Measurements from ENCODE around the gene MARCOL. TPM values are rescaled to one million over a fixed set of nuclear protein-coding genes. Genes with fewer than 3 reads are reported as not detected.

MARCOL gene
- total and polyA plus RNA-seq, 9 of the 15 experiments (the other 6 are each of a cell fraction or from before 2014, with no cell fraction given): not detected

Small RNA genes lying within 50 kb of the gene (small RNA-seq; reads per million reads assigned to genes)
- gene HMGN1P16: not detected

Other genes starting within 250 kb of the MARCOL start
- gene SPINK5, start 174.5 kb upstream of the MARCOL start, total RNA-seq (2014; rRNA removed): 0.54 TPM in 1 of 2 replicates, not detected in the other
- gene SPINK5, start 174.5 kb upstream of the MARCOL start, total RNA-seq (2014; rRNA removed; fragmentation: Illumina TruSeq; extraction: Trizol): 0.10 and 0.18 TPM in 2 replicates
- 0.11 and 0.14 TPM in 2 replicates for gene SPINK5, start 174.5 kb upstream of the MARCOL start, total RNA-seq (2015; rRNA removed; fragmentation: Illumina TruSeq; extraction: Trizol)
- gene SPINK5, start 174.5 kb upstream of the MARCOL start, total RNA-seq (2021): 0.29 TPM in 2 replicates
- gene SPINK5, start 174.5 kb upstream of the MARCOL start, polyA plus RNA-seq (2011; rRNA removed): 0.04 and 0.68 TPM in 2 replicates
- gene SPINK5, start 174.5 kb upstream of the MARCOL start, polyA plus RNA-seq (2014; fragmentation: Illumina TruSeq; extraction: Trizol): 0.09 and 0.14 TPM in 2 replicates
- under 1 TPM in 1 of 2 experiments, not detected in 1; 0.07 TPM for gene SPINK5, start 174.5 kb upstream of the MARCOL start, polyA plus RNA-seq (2014; fragmentation: Nextera tagmentation; extraction: Ambion mirVana)
- gene SPINK5, start 174.5 kb upstream of the MARCOL start, polyA plus RNA-seq (2014; rRNA removed): 0.11 and 0.26 TPM in 2 replicates
- gene SPINK14, start 70.0 kb upstream of the MARCOL start, total RNA-seq (2014; rRNA removed): not detected in 2 replicates
- not detected in 2 replicates for gene SPINK14, start 70.0 kb upstream of the MARCOL start, total RNA-seq (2014; rRNA removed; fragmentation: Illumina TruSeq; extraction: Trizol)
- not detected in 2 replicates for gene SPINK14, start 70.0 kb upstream of the MARCOL start, total RNA-seq (2015; rRNA removed; fragmentation: Illumina TruSeq; extraction: Trizol)
- not detected in 2 replicates for gene SPINK14, start 70.0 kb upstream of the MARCOL start, total RNA-seq (2021)
- gene SPINK14, start 70.0 kb upstream of the MARCOL start, polyA plus RNA-seq (2011; rRNA removed): not detected in 2 replicates
- not detected in 2 replicates for gene SPINK14, start 70.0 kb upstream of the MARCOL start, polyA plus RNA-seq (2014; fragmentation: Illumina TruSeq; extraction: Trizol)
- not detected for gene SPINK14, start 70.0 kb upstream of the MARCOL start, polyA plus RNA-seq (2014; fragmentation: Nextera tagmentation; extraction: Ambion mirVana)
- gene SPINK14, start 70.0 kb upstream of the MARCOL start, polyA plus RNA-seq (2014; rRNA removed): not detected in 2 replicates
- not detected in 2 replicates for gene SPINK6, start 35.5 kb upstream of the MARCOL start, total RNA-seq (2014; rRNA removed)
- gene SPINK6, start 35.5 kb upstream of the MARCOL start, total RNA-seq (2014; rRNA removed; fragmentation: Illumina TruSeq; extraction: Trizol): not detected in 2 replicates
- gene SPINK6, start 35.5 kb upstream of the MARCOL start, total RNA-seq (2015; rRNA removed; fragmentation: Illumina TruSeq; extraction: Trizol): not detected in 2 replicates
- gene SPINK6, start 35.5 kb upstream of the MARCOL start, total RNA-seq (2021): not detected in 2 replicates
- not detected in 2 replicates for gene SPINK6, start 35.5 kb upstream of the MARCOL start, polyA plus RNA-seq (2011; rRNA removed)
- not detected in 2 replicates for gene SPINK6, start 35.5 kb upstream of the MARCOL start, polyA plus RNA-seq (2014; fragmentation: Illumina TruSeq; extraction: Trizol)
- gene SPINK6, start 35.5 kb upstream of the MARCOL start, polyA plus RNA-seq (2014; fragmentation: Nextera tagmentation; extraction: Ambion mirVana): not detected
- not detected in 2 replicates for gene SPINK6, start 35.5 kb upstream of the MARCOL start, polyA plus RNA-seq (2014; rRNA removed)
- not detected in 2 replicates for gene SPINK13, start 30.3 kb downstream of the MARCOL start, total RNA-seq (2014; rRNA removed)
- not detected in 2 replicates for gene SPINK13, start 30.3 kb downstream of the MARCOL start, total RNA-seq (2014; rRNA removed; fragmentation: Illumina TruSeq; extraction: Trizol)
- gene SPINK13, start 30.3 kb downstream of the MARCOL start, total RNA-seq (2015; rRNA removed; fragmentation: Illumina TruSeq; extraction: Trizol): not detected in 2 replicates
- not detected in 2 replicates for gene SPINK13, start 30.3 kb downstream of the MARCOL start, total RNA-seq (2021)
- gene SPINK13, start 30.3 kb downstream of the MARCOL start, polyA plus RNA-seq (2011; rRNA removed): 0.07 TPM in 1 of 2 replicates, not detected in the other
- not detected in 2 replicates for gene SPINK13, start 30.3 kb downstream of the MARCOL start, polyA plus RNA-seq (2014; fragmentation: Illumina TruSeq; extraction: Trizol)
- not detected for gene SPINK13, start 30.3 kb downstream of the MARCOL start, polyA plus RNA-seq (2014; fragmentation: Nextera tagmentation; extraction: Ambion mirVana)
- gene SPINK13, start 30.3 kb downstream of the MARCOL start, polyA plus RNA-seq (2014; rRNA removed): not detected in 2 replicates
- not detected in 2 replicates for gene SPINK7, start 73.9 kb downstream of the MARCOL start, total RNA-seq (2014; rRNA removed)
- gene SPINK7, start 73.9 kb downstream of the MARCOL start, total RNA-seq (2014; rRNA removed; fragmentation: Illumina TruSeq; extraction: Trizol): not detected in 2 replicates
- gene SPINK7, start 73.9 kb downstream of the MARCOL start, total RNA-seq (2015; rRNA removed; fragmentation: Illumina TruSeq; extraction: Trizol): not detected in 2 replicates
- gene SPINK7, start 73.9 kb downstream of the MARCOL start, total RNA-seq (2021): not detected in 2 replicates
- not detected in 2 replicates for gene SPINK7, start 73.9 kb downstream of the MARCOL start, polyA plus RNA-seq (2011; rRNA removed)
- not detected in 2 replicates for gene SPINK7, start 73.9 kb downstream of the MARCOL start, polyA plus RNA-seq (2014; fragmentation: Illumina TruSeq; extraction: Trizol)
- gene SPINK7, start 73.9 kb downstream of the MARCOL start, polyA plus RNA-seq (2014; fragmentation: Nextera tagmentation; extraction: Ambion mirVana): not detected
- not detected in 2 replicates for gene SPINK7, start 73.9 kb downstream of the MARCOL start, polyA plus RNA-seq (2014; rRNA removed)
- not detected in 2 replicates for gene SPINK9, start 97.0 kb downstream of the MARCOL start, total RNA-seq (2014; rRNA removed)
- gene SPINK9, start 97.0 kb downstream of the MARCOL start, total RNA-seq (2014; rRNA removed; fragmentation: Illumina TruSeq; extraction: Trizol): not detected in 2 replicates
- gene SPINK9, start 97.0 kb downstream of the MARCOL start, total RNA-seq (2015; rRNA removed; fragmentation: Illumina TruSeq; extraction: Trizol): not detected in 2 replicates
- not detected in 2 replicates for gene SPINK9, start 97.0 kb downstream of the MARCOL start, total RNA-seq (2021)
- not detected in 2 replicates for gene SPINK9, start 97.0 kb downstream of the MARCOL start, polyA plus RNA-seq (2011; rRNA removed)
- gene SPINK9, start 97.0 kb downstream of the MARCOL start, polyA plus RNA-seq (2014; fragmentation: Illumina TruSeq; extraction: Trizol): not detected in 2 replicates
- gene SPINK9, start 97.0 kb downstream of the MARCOL start, polyA plus RNA-seq (2014; fragmentation: Nextera tagmentation; extraction: Ambion mirVana): not detected
- not detected in 2 replicates for gene SPINK9, start 97.0 kb downstream of the MARCOL start, polyA plus RNA-seq (2014; rRNA removed)
- 23.6 and 24.2 TPM in 2 replicates for gene FBXO38, start 145.4 kb downstream of the MARCOL start, total RNA-seq (2014; rRNA removed)
- gene FBXO38, start 145.4 kb downstream of the MARCOL start, total RNA-seq (2014; rRNA removed; fragmentation: Illumina TruSeq; extraction: Trizol): 36.0 and 42.6 TPM in 2 replicates
- gene FBXO38, start 145.4 kb downstream of the MARCOL start, total RNA-seq (2015; rRNA removed; fragmentation: Illumina TruSeq; extraction: Trizol): 35.1 and 39.4 TPM in 2 replicates
- gene FBXO38, start 145.4 kb downstream of the MARCOL start, total RNA-seq (2021): 26.5 and 31.3 TPM in 2 replicates
- gene FBXO38, start 145.4 kb downstream of the MARCOL start, polyA plus RNA-seq (2011; rRNA removed): 25.2 and 37.2 TPM in 2 replicates
- 28.3 and 32.4 TPM in 2 replicates for gene FBXO38, start 145.4 kb downstream of the MARCOL start, polyA plus RNA-seq (2014; fragmentation: Illumina TruSeq; extraction: Trizol)
- gene FBXO38, start 145.4 kb downstream of the MARCOL start, polyA plus RNA-seq (2014; fragmentation: Nextera tagmentation; extraction: Ambion mirVana): 10 to 100 TPM in 1 of 2 experiments, 1 to 10 TPM in 1; 7.4 to 21.6 TPM
- gene FBXO38, start 145.4 kb downstream of the MARCOL start, polyA plus RNA-seq (2014; rRNA removed): 19.0 and 29.3 TPM in 2 replicates